ENCODE data around the gene LRRC3.

DNA sequence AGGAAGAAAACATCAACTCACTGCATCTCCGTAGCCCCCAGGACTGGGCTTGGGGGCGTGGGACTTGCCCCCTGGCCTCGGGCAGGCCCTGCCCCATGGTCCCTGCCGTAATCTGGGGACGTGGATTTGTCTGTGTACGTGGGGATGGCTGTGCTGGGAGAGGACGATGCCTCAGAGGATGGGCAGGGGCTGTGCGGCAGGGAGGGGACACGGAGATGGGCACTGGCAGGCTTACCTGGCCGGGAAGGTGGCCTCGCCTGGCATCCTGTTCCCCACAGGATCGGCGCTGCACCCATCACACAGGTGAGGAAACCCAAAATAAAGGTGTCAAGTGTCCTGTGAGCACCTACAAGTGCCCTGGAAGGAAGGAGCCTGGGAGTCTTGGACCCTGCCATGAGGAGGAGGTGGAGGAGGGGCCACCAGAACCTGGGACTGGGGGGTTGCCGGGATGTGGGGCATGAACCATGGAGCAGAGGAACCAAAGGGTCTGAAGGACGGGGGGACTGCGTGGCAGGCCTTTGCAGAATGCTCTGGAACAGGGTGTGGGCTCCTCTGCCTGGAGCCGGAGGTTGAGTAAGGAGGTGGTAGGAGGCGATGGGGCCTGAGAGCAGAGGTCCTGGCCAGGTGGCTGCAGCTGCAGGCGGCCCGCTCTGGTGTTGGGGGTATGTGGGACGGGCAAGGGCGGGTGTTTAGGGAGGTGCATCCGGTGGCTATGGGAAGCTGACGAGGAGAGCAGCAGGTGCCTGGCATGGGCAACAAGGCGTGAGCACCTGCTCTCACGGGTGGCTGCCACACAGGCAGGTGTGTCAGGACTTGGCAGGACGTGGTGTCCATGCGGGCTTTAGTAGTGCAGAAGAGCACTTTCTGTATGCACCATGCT is 27.8 kb upstream of the LRRC3 start:
- TF ChIP-seq NR2C2 (CRISPR knock-in tag; IDR thresholded peaks at IDR 0.05) (no peak), SP1 (CRISPR knock-in tag; conservative IDR thresholded peaks at IDR 0.05) (no peak), ZNF263 (CRISPR knock-in tag; IDR thresholded peaks at IDR 0.05; ENCODE audit: low read depth) (no peak), MXD4 (CRISPR knock-in tag; IDR thresholded peaks at IDR 0.05; ENCODE audit: borderline replicate concordance) (no peak), CTCF (IDR thresholded peaks at IDR 0.05) (no peak), FOXK1 (CRISPR knock-in tag; IDR thresholded peaks at IDR 0.05) (no peak), IRF2 (CRISPR knock-in tag; IDR thresholded peaks at IDR 0.05; ENCODE audit: borderline replicate concordance, low read depth) (no peak)
- TF ChIP-seq, protein P1, sequence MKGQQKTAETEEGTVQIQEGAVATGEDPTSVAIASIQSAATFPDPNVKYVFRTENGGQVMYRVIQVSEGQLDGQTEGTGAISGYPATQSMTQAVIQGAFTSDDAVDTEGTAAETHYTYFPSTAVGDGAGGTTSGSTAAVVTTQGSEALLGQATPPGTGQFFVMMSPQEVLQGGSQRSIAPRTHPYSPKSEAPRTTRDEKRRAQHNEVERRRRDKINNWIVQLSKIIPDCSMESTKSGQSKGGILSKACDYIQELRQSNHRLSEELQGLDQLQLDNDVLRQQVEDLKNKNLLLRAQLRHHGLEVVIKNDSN (CRISPR knock-in tag; IDR thresholded peaks at IDR 0.05), result no peak
